Measurements from ENCODE around the gene MAT2B.

The MAT2B gene

DNA sequence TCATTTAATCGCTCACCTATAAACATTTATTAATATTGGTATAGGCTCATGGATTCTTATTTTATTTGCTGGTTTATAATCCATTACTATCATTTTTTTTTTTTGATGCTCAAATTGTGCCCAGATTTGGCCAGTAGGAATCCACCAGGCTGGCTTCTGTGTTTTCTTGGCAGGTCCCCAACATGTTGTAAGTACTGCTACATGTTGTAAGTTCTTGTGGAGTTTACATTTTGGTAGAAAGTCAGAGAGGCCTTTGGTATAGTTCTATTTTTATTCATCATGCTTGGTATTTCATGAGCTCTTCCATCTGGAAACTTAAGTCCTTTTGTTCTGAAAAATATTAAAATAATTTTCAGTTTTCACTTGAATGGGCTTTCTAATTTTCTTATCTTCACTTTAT lies 47.1 kb downstream of the MAT2B start:
- H3K27me3 ChIP-seq (ENCODE audit: insufficient read depth, low read depth) = no peaks in the 10 kb centered on the region
- no peak overlapping the region for H3K9ac ChIP-seq
- no peaks in the 10 kb centered on the region for H3K36me3 ChIP-seq (ENCODE audit: insufficient read depth)
- H3K4me2 ChIP-seq = no peak overlapping the region
- H3K79me2 ChIP-seq (ENCODE audit: insufficient read depth, low read depth) = no peaks in the 10 kb centered on the region
- no peaks in the 10 kb centered on the region for H4K20me1 ChIP-seq (ENCODE audit: insufficient read depth)
- no peak overlapping the region for H3K27ac ChIP-seq
- no peak overlapping the region for H3K4me3 ChIP-seq (IDR thresholded peaks at IDR 0.05; ENCODE audit: insufficient read depth, low read depth, low read length)
- no peaks in the 10 kb centered on the region for H3K4me1 ChIP-seq (ENCODE audit: low read depth, poor library complexity, severe bottlenecking)
- H2AFZ ChIP-seq (ENCODE audit: low read depth) = no peak overlapping the region
- TF ChIP-seq, protein P1, sequence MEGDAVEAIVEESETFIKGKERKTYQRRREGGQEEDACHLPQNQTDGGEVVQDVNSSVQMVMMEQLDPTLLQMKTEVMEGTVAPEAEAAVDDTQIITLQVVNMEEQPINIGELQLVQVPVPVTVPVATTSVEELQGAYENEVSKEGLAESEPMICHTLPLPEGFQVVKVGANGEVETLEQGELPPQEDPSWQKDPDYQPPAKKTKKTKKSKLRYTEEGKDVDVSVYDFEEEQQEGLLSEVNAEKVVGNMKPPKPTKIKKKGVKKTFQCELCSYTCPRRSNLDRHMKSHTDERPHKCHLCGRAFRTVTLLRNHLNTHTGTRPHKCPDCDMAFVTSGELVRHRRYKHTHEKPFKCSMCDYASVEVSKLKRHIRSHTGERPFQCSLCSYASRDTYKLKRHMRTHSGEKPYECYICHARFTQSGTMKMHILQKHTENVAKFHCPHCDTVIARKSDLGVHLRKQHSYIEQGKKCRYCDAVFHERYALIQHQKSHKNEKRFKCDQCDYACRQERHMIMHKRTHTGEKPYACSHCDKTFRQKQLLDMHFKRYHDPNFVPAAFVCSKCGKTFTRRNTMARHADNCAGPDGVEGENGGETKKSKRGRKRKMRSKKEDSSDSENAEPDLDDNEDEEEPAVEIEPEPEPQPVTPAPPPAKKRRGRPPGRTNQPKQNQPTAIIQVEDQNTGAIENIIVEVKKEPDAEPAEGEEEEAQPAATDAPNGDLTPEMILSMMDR (conservative IDR thresholded peaks at IDR 0.05; ENCODE audit: low read depth, low read length) = no peak

DNA sequence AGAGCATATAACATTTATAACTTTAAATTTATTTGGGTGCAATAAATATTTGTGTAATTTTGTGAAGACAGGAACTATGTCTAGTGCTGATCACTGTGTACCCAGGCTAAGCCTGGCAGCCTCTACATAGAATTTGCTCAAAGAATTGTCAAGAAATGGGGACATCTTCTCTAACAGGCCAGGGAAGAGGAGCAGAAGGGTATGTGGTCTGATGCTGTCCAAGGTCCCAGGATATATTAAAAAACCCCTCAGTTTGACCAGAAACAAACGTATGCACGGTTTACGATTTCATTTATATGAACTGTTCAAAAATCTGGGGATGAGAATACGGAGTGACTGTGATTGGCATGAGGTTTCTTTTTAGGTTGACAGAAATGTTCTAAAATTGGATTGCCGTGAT lies 55.9 kb downstream of the MAT2B start:
- H3K4me1 ChIP-seq (ENCODE audit: low read depth, poor library complexity, severe bottlenecking) = no peaks in the 10 kb centered on the region
- H2AFZ ChIP-seq (ENCODE audit: low read depth) = no peak overlapping the region
- H3K36me3 ChIP-seq (ENCODE audit: insufficient read depth) = no peaks in the 10 kb centered on the region
- H4K20me1 ChIP-seq (ENCODE audit: insufficient read depth) = no peaks in the 10 kb centered on the region
- no peak overlapping the region for H3K9ac ChIP-seq
- H3K4me3 ChIP-seq (IDR thresholded peaks at IDR 0.05; ENCODE audit: insufficient read depth, low read depth, low read length) = no peak overlapping the region
- H3K79me2 ChIP-seq (ENCODE audit: insufficient read depth, low read depth) = no peaks in the 10 kb centered on the region
- H3K27ac ChIP-seq = no peak overlapping the region
- TF ChIP-seq, protein P1 (conservative IDR thresholded peaks at IDR 0.05; ENCODE audit: low read depth, low read length) = no peak
- H3K27me3 ChIP-seq (ENCODE audit: insufficient read depth, low read depth) = no peaks in the 10 kb centered on the region
- no peak overlapping the region for H3K4me2 ChIP-seq

DNA sequence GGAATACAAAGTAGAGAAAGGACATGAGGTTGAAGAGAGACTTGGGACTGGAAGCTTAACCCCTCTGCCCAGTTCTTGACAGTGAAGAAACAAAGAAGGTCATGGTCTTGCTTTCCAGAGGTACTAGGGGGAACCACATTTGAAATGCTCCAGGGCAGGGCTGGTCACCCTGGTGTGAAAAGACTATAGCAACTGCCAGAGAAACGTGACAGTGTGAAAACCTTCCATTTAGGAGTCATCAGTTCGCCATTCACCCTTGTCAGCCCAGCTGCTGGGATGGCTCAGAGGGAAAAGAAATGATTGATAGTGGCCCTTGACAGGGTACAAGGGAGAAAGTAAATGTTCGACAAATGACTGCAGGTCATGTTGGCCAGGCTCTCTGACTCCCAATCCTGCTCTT lies 56.7 kb downstream of the MAT2B start:
- Histone ChIP-seq H3K9ac (no peak overlapping the region), H3K4me3 (IDR thresholded peaks at IDR 0.05; ENCODE audit: insufficient read depth, low read depth, low read length) (no peak overlapping the region), H4K20me1 (ENCODE audit: insufficient read depth) (no peaks in the 10 kb centered on the region), H3K4me2 (no peak overlapping the region), H3K27me3 (ENCODE audit: insufficient read depth, low read depth) (no peaks in the 10 kb centered on the region), H3K27ac (no peak overlapping the region), H3K4me1 (ENCODE audit: low read depth, poor library complexity, severe bottlenecking) (no peaks in the 10 kb centered on the region), H3K36me3 (ENCODE audit: insufficient read depth) (no peaks in the 10 kb centered on the region), H3K79me2 (ENCODE audit: insufficient read depth, low read depth) (no peaks in the 10 kb centered on the region), H2AFZ (ENCODE audit: low read depth) (no peak overlapping the region)
- TF ChIP-seq, protein P1 (conservative IDR thresholded peaks at IDR 0.05; ENCODE audit: low read depth, low read length) = no peak

DNA sequence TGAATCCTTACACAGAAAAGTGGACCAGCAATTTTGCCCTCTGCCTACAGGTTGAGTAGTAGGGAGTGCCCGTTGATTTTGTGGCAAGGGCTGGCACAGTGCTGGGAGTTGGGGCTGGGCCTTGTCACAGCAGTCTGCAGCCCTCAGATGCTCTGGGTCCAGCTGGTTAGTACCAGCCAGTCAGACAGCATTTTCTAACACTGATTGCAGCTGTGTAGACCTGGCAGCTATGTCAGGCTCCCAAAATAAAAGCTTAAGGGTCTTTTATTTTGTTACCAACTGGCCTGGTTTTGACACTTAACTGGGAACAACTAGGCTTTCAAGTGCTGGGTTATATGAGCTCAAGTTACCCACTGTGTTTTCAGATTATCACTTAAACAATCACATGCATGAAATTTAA lies 57.7 kb downstream of the MAT2B start:
- Histone ChIP-seq H3K4me1 (ENCODE audit: low read depth, poor library complexity, severe bottlenecking) (no peaks in the 10 kb centered on the region), H3K36me3 (ENCODE audit: insufficient read depth) (no peaks in the 10 kb centered on the region), H3K27ac (no peak overlapping the region), H4K20me1 (ENCODE audit: insufficient read depth) (no peaks in the 10 kb centered on the region), H3K27me3 (ENCODE audit: insufficient read depth, low read depth) (no peaks in the 10 kb centered on the region), H3K4me2 (no peak overlapping the region), H3K9ac (no peak overlapping the region), H3K4me3 (IDR thresholded peaks at IDR 0.05; ENCODE audit: insufficient read depth, low read depth, low read length) (no peak overlapping the region), H2AFZ (ENCODE audit: low read depth) (no peak overlapping the region), H3K79me2 (ENCODE audit: insufficient read depth, low read depth) (no peaks in the 10 kb centered on the region)
- TF ChIP-seq, protein P1 (conservative IDR thresholded peaks at IDR 0.05; ENCODE audit: low read depth, low read length) = no peak

DNA sequence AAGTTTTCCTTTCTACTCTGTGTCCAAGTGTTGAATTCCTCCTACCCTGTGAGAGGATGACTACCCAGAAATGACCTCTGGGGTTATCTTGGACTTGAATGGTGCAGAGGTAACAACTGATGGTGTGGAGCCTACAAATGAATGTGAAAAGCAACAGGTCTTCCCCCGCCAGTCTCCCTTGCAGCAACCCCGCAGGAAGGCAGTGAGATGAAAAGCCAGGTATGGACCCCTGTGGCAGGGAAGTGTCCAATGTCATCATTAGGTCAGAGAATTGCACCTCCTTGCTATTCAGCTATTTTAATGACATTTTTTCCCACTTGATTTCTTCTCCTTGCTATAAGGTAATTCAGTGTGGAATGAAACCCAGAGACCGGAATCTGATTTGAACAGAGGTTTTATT lies 58.5 kb downstream of the MAT2B start:
- H3K4me3 ChIP-seq (IDR thresholded peaks at IDR 0.05; ENCODE audit: insufficient read depth, low read depth, low read length) = no peak overlapping the region
- no peak overlapping the region for H3K9ac ChIP-seq
- no peak overlapping the region for H3K4me2 ChIP-seq

More for the DNA sequence above, 58.5 kb downstream of the MAT2B start:
- Histone ChIP-seq H3K36me3 (ENCODE audit: insufficient read depth) (no peaks in the 10 kb centered on the region), H3K79me2 (ENCODE audit: insufficient read depth, low read depth) (no peaks in the 10 kb centered on the region), H3K27me3 (ENCODE audit: insufficient read depth, low read depth) (no peaks in the 10 kb centered on the region), H2AFZ (ENCODE audit: low read depth) (no peak overlapping the region), H3K27ac (no peak overlapping the region), H4K20me1 (ENCODE audit: insufficient read depth) (no peaks in the 10 kb centered on the region), H3K4me1 (ENCODE audit: low read depth, poor library complexity, severe bottlenecking) (no peaks in the 10 kb centered on the region)
- TF ChIP-seq, protein P1 (conservative IDR thresholded peaks at IDR 0.05; ENCODE audit: low read depth, low read length) = no peak
